GM19468 (cell line): Measurements from ENCODE around the gene ADGRG6.

Source experiments
- ATAC-seq: cut with Tn5 transposase; IDR thresholded peaks from one replicate; pipeline ENCODE4 v1.9.1; 2021; ENCODE audit warnings: mild to moderate bottlenecking, moderate library complexity, moderate number of reproducible peaks; ENCODE audit not compliant: unreplicated experiment; ENCODE audit errors: extremely low read depth

Gene ADGRG6

GRCh38 chr6:142316791-142317368 lies 15.1 kb downstream of the ADGRG6 start:
- ATAC-seq: no peak

DNA sequence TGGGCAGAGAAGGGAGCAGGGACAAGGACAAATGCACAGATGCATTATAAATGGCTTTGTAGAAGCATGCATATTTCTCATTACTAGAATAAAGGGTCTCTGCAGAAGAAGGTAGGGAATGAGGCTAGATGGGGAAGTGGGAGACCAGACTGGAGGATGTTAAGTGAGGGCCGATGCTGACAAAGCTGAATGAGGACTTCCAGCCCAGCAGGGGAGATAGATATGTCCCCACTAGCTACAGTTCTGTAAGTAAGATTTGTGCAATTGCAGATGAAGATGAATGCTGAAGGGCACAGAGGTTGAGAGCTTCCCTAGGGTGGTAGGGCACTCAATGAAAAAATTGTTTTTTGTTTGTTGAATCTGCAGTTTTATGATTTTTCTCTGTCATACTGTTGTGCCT lies 16.9 kb downstream of the ADGRG6 start:
- no peak for ATAC-seq

DNA sequence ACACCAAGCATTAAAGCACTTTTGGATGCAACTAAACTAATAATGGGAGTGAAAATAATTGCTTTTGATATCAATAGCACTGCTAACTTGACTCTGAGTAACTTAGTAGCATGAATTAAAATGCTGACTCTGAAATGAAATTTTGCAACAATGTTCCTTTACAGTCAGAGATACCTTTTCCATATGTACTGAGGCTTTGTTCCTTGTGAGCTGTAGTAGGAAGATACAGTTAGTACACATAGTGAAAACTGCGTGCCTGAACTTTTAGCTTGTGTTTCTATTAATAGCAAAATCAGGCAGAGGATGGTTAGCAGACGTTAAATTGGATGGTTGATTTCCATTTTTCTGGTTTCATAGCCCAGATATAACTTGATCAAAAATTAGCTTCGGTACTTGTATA lies 18.6 kb downstream of the ADGRG6 start:
- no peak for ATAC-seq

- no peak for ATAC-seq
Observed at GRCh38 chr6:142321451-142321850, 19.6 kb downstream of the ADGRG6 start.

DNA sequence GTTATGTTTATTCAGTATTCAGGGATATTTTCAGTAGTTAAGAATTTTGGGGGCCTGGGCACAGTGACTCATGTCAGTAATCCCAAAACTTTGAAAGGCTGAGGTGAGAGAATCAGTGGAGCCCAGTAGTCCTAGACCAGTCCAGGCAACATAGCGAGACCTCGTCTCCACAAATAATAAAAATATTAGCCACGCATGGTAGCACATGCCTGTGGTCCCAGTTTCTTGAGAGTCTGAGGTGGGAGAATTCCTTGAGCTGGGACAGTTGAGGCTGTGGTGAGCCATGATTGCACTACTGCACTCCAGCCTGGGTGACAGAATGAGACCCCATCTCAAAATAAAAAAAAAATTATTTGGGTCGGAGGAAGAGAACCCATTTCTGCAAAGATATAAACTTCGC lies 20.3 kb downstream of the ADGRG6 start:
- no peak for ATAC-seq

DNA sequence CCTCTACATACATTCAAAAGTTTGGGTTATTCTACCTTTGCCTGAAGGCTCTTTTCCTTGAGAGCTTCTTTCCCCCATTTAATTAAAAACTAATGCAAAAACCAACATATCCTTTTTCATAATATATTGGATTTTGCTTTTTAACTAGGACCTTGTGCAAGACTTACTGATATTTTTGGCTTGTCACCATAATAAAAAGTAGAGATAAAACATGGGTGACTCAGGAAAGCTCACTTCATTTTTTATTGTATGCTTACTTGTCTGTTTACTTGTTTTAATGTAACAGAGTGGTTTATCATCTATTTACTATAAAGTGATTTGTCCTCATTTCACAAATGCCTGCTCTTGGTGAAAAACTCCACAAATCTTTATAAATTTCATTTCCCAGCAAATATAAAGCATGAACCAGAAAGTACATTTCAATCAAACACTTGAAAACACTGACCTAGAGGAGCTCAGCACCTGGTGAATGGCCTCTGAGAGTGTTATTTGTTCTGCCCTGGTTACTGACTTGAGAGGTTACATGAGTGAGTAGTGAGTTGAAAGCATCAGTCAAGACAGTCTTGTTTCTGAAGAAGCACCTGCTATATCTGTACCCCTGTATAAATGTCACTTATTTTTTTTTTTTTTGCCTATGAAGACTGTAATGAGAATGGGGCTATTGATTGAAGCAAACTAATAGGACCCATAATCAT lies 20.8 kb downstream of the ADGRG6 start:
- ATAC-seq: no peak

DNA sequence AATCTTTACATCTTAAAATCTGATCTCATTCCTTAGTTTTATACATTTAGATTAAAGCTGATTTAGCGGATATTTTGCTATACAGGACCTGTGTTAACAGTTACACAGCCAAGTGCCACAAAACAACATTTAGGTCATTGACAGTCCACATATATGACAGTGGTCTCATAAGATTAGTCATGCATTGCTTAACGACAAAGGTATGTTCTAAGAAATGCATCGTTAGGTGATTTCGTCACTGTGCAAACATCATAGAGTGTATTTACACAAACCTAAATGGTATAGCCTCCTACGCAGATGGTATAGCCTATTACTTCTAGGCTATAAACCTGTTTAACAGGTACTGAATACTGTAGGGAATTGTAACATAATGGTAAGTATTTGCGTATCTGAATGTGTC lies 21.6 kb downstream of the ADGRG6 start:
- ATAC-seq: no peak

DNA sequence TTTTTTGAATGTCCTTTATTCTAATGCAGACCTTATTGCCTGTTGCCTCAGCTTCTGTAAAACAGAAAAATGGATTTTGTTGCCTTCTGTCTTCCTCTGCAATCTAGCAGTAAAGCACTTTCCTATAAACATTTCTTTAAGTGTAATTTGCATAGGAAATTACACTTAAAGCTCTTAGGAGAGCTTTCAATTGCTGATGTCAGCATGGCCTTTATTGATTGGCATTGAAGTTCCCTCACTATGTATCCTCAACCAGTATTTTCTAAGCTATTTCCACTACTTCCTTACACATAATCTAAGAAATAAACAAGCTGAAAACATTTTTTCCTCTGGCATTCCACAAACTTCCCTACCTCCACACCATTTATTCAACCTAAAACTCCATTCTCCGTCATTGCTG lies 22.3 kb downstream of the ADGRG6 start:
- ATAC-seq: no peak

- ATAC-seq: no peak
Observed at GRCh38 chr6:142325111-142325510, 23.3 kb downstream of the ADGRG6 start.

DNA sequence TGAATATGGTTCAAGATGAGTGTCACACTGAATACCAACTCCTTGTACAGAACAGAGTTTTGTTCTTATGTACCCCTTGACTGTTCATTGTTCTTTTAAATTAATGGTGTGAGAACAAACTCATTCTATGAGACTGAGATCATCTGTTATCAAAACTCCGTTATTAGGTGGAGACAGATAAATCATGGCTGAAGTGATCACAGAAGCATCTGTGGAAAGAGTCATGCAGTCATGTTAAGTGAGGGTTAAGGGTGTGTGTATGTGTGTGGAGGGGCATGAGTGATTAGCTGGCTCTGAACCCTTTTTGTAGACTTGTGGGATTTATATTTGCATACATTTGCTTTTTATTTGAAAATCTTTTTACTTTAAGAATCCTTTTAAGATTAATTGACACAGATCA lies 24.7 kb downstream of the ADGRG6 start:
- no peak for ATAC-seq

GRCh38 chr6:142328070-142328469 lies 26.3 kb downstream of the ADGRG6 start:
- no peak for ATAC-seq

- ATAC-seq: no peak
Observed at GRCh38 chr6:142329486-142330113, 27.8 kb downstream of the ADGRG6 start.

DNA sequence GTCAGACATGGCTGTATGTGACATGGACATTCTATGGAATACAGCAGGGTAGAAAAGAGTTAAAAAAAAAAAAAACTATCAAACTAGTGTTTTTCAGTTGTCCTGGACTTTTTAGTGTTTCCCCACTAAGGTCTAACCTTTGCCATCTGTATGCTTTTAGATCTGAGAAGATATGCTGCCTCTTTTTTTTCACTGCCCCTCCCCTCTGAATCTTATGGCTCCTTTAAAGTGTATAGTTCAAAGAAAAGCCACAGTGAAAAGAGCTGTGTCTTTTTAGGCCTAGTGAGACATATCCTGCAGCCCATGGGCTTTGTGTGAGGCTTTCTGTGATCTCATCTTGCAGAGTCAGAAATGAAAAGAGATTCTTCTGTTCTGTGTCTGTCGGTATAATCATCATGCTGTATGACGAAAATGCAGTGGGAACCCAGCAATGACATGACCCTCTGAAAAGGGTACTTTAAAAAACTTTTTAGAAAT lies 29.3 kb downstream of the ADGRG6 start:
- no peak for ATAC-seq

DNA sequence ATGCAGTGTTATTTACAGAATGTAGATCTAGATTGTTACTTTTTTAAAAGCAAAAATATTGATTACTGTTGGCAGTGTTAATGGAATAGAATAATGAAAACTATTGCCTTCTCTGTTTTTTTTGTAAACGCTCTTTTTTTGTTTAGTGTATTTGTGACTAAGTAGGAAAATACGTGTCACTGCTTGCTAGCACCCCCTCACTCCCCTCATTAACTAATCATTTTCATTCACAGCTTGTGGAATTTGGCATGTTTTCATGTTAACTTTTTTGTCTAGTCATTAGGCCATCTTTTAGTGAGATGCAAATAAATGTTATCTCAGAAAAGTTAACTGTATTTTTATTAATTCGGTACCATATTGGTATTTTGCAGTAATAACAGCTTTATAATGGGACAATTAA lies 29.8 kb downstream of the ADGRG6 start:
- ATAC-seq: no peak

GRCh38 chr6:142332393-142333098 lies 30.7 kb downstream of the ADGRG6 start:
- ATAC-seq: no peak

GRCh38 chr6:142333431-142333830 lies 31.6 kb downstream of the ADGRG6 start:
- no peak for ATAC-seq

DNA sequence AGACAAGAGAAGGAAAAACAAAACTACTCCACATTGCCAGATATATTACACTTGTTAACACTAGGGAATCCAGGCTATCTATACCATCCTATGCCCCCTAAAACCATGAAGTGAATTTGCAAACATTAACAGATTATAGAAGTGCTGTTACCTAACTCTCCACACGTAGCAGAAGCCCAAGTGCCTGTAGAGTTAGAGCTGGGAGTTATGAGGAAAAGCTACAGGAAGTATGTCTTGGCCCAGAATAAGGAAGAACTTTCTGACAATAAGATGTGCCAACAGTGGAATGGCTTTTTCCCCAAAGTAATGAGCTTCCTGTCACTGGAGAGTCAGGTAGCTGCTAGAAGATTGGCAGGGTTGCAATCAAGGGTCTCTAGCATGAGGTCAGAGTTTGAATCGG lies 32.5 kb downstream of the ADGRG6 start:
- no peak for ATAC-seq

DNA sequence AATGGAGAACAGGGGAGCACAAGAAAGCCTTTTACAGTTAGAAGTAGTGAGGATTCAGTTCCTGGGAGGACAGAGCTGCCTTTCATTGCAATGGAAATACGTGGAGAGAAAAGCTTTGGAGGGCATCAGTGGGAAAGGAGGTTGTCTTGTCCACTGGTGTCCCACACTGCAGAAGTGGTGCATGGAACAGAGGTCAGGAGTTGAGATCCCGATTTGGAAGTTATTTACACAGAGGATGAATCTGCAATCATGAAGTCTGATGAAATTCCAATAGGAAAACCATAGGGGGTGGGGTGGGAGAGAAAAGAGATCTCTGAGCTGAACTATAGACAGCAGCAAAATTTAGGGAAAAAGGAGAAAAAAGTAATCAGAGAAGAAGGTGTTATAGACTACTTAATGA lies 33.6 kb downstream of the ADGRG6 start:
- ATAC-seq: no peak

DNA sequence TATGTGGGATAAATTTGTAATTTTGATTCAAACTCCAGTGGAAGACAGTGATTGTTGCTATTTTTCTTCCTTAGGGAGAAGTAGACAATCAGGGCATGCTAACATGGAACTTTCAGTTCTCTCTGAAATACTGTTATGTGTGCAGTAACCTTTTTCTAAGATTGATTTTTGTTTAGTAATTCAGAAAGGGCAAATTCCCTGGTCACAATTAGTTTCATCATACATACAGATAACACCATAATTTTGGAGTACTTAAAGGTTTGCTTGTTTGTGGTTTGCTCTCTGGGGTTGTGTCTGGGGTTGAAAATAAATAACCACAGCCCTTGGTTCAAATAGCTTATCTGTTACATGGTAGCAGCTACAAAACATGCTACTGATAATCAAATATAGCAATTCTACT lies 34.4 kb downstream of the ADGRG6 start:
- no peak for ATAC-seq

DNA sequence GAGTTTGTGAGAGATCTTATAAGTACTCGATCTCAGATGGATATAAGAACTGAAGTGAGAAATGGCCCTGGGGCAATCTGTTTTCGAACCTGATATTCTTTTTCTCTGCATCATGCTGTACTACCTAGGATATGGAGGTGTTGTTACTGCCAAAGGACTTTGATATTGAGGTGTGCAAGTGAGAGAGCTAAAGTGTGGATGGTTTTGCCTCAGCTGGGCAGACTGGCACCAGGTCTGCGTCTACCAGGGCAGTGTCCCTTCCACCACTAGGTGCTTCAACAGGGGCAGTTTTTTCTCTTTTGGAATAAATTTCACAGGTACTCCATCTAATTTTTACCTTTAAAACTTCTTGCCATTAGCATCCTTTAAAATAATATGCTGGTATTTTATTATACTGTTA lies 35.0 kb downstream of the ADGRG6 start:
- no peak for ATAC-seq

- ATAC-seq: no peak
Observed at GRCh38 chr6:142339113-142339512, 37.3 kb downstream of the ADGRG6 start.
